ENCODE results near the gene HCLS1.

The HCLS1 gene

DNA sequence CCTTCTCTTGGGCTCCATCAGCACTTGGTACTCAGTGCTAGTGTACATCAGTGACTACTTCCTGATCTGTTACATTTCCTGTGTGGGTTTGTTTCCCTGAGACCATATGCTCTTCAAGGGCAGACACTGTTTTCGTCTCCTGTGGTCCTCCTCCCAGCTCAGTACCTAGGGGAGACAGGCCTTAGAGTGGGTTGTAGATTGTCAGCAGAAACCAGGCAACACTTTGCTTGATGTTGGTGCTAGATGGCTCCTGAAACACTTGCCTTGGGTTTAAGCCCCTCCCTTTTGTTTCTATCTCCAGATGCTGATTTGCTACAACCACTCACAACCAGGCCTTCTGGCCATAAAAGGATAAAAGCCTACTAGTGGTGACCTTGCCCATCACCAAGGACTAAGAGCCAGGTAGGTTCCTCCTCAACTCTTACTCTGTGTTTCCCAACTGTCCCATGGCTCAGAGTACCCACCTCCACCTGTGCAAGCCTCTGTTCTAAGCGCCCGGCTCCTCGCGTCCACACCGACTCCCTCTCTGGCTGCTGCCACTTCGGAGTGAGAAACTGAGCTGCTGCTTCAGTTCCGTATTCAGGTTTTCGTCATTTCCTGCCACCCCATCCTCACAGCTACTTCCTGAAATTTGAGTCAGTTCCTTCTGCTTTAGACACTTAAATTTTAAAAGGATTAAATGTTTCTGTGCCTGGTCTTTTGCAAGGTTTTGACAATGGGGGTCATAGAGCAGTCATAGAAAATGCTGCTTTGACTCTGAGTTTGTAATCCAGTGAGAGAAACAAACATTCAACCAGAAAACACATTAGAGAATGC, at the start of gene HCLS1:
Gene HCLS1 (minus strand): TSS at position 548 of the 816 bp plus-strand sequence. CDS start 2,556 bp downstream, outside the sequence.
- H2AFZ ChIP-seq (ENCODE audit: low read length, unreplicated experiment), result no peak within 1 kb of the TSS
- peaks cover 19% of the 10 kb centered on the region; the same call in 1 of the 2 replicates for H3K36me3 ChIP-seq (ENCODE audit: insufficient read depth, low read length)
- no peak within 1 kb of the TSS for H3K4me3 ChIP-seq (ENCODE audit: low read depth, low read length)
- no peaks in the 10 kb centered on the region for H3K27me3 ChIP-seq (ENCODE audit: insufficient read depth, low read length)
- no peak within 1 kb of the TSS for H3K27ac ChIP-seq (ENCODE audit: low read depth, low read length)
- H3K79me2 ChIP-seq (ENCODE audit: control insufficient read depth, insufficient read depth, low read length, unreplicated experiment), result no peaks in the 10 kb centered on the region
- peaks cover 6% of the 10 kb centered on the region for H3K4me1 ChIP-seq (ENCODE audit: control insufficient read depth, insufficient read depth, low read length, unreplicated experiment)

DNA sequence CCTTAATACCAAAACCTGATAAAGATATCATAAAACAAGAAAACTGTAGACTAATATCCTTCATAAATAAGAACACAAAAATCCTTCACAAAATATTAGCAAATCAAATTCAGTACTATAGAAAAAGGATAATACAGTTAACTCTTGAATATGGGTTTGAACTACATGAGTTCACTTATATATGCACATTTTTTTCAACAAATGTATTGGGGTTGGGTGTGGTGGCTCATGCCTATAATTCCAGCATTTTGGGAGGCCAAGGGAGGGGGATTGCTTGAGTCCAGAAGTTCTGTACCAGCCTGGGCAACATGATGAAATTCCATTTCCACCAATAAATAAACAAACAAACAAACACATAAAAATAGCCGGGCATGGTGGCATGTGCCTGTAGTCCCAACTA, 49.6 kb upstream of the HCLS1 start:
- H3K27me3 ChIP-seq (ENCODE audit: insufficient read depth, low read length), result no peaks in the 10 kb centered on the region
- H3K79me2 ChIP-seq (ENCODE audit: control insufficient read depth, insufficient read depth, low read length, unreplicated experiment), result no peaks in the 10 kb centered on the region
- H3K27ac ChIP-seq (ENCODE audit: low read depth, low read length), result no peak overlapping the region
- no peak overlapping the region for H3K4me3 ChIP-seq (ENCODE audit: low read depth, low read length)
- H3K4me1 ChIP-seq (ENCODE audit: control insufficient read depth, insufficient read depth, low read length, unreplicated experiment), result peaks cover 4% of the 10 kb centered on the region
- peaks cover 27% of the 10 kb centered on the region for H3K36me3 ChIP-seq (ENCODE audit: insufficient read depth, low read length)
- H2AFZ ChIP-seq (ENCODE audit: low read length, unreplicated experiment), result no peak overlapping the region

- no peak overlapping the region for H3K27ac ChIP-seq (ENCODE audit: low read depth, low read length)
- H3K27me3 ChIP-seq (ENCODE audit: insufficient read depth, low read length), result no peaks in the 10 kb centered on the region
- peaks cover 25% of the 10 kb centered on the region for H3K36me3 ChIP-seq (ENCODE audit: insufficient read depth, low read length)
- H3K4me3 ChIP-seq (ENCODE audit: low read depth, low read length), result no peak overlapping the region
- no peak overlapping the region for H2AFZ ChIP-seq (ENCODE audit: low read length, unreplicated experiment)
- H3K4me1 ChIP-seq (ENCODE audit: control insufficient read depth, insufficient read depth, low read length, unreplicated experiment), result no peaks in the 10 kb centered on the region
- H3K79me2 ChIP-seq (ENCODE audit: control insufficient read depth, insufficient read depth, low read length, unreplicated experiment), result no peaks in the 10 kb centered on the region
Observed at GRCh38 chr3:121707531-121708273, 47.0 kb upstream of the HCLS1 start.

GRCh38 chr3:121705541-121705940, 44.8 kb upstream of the HCLS1 start:
- Histone ChIP-seq H2AFZ (ENCODE audit: low read length, unreplicated experiment) (no peak overlapping the region), H3K27me3 (ENCODE audit: insufficient read depth, low read length) (no peaks in the 10 kb centered on the region), H3K36me3 (ENCODE audit: insufficient read depth, low read length) (peaks cover 34% of the 10 kb centered on the region), H3K4me1 (ENCODE audit: control insufficient read depth, insufficient read depth, low read length, unreplicated experiment) (no peaks in the 10 kb centered on the region), H3K79me2 (ENCODE audit: control insufficient read depth, insufficient read depth, low read length, unreplicated experiment) (no peaks in the 10 kb centered on the region), H3K4me3 (ENCODE audit: low read depth, low read length) (no peak overlapping the region), H3K27ac (ENCODE audit: low read depth, low read length) (no peak overlapping the region)

GRCh38 chr3:121703973-121704372, 43.3 kb upstream of the HCLS1 start:
- Histone ChIP-seq H3K4me1 (ENCODE audit: control insufficient read depth, insufficient read depth, low read length, unreplicated experiment) (no peaks in the 10 kb centered on the region), H3K36me3 (ENCODE audit: insufficient read depth, low read length) (peaks cover 37% of the 10 kb centered on the region), H3K79me2 (ENCODE audit: control insufficient read depth, insufficient read depth, low read length, unreplicated experiment) (no peaks in the 10 kb centered on the region), H2AFZ (ENCODE audit: low read length, unreplicated experiment) (no peak overlapping the region), H3K4me3 (ENCODE audit: low read depth, low read length) (no peak overlapping the region), H3K27me3 (ENCODE audit: insufficient read depth, low read length) (no peaks in the 10 kb centered on the region), H3K27ac (ENCODE audit: low read depth, low read length) (no peak overlapping the region)

DNA sequence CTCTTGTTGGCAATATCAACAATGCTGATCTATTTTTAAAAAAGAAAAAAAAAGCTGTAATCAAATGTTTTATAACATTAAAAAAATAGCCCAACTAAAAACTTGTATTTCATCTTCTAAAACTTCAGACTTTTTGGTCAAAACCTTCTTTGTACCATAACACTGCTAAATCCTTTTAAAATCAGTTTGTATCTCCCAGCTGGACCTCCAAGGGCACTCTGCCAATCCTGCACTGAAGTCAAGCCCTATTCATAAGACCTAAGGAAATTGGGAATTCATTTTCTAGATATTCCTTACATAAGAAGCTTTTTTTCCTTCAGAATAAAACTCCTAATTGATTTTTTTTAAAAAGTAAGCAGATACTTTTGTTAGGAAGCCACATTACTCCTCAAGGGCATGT, 38.2 kb upstream of the HCLS1 start:
- H3K27me3 ChIP-seq (ENCODE audit: insufficient read depth, low read length), result no peaks in the 10 kb centered on the region
- no peak overlapping the region for H3K4me3 ChIP-seq (ENCODE audit: low read depth, low read length)
- H3K4me1 ChIP-seq (ENCODE audit: control insufficient read depth, insufficient read depth, low read length, unreplicated experiment), result no peaks in the 10 kb centered on the region
- H3K79me2 ChIP-seq (ENCODE audit: control insufficient read depth, insufficient read depth, low read length, unreplicated experiment), result no peaks in the 10 kb centered on the region
- peaks cover 38% of the 10 kb centered on the region for H3K36me3 ChIP-seq (ENCODE audit: insufficient read depth, low read length)
- no peak overlapping the region for H2AFZ ChIP-seq (ENCODE audit: low read length, unreplicated experiment)
- H3K27ac ChIP-seq (ENCODE audit: low read depth, low read length), result no peak overlapping the region

DNA sequence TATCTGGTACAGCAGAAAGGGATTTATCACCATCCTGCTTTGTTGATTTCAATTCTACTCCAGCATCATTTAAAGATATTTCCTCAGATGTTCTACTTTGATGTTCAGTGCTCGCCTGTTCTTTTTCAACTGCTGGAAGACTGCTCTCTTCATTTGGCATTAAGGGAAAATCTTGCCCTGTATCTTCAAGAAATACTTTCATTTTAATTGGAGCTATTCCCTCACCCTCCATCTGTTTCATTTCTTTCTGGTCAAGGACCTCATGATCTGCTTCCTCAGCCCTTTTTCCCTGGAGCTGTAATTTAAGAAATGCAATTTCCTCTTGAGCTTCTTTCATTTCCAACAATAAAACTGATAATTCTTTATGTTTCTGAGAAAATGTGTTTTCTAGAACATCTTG, 37.8 kb upstream of the HCLS1 start:
- H3K27me3 ChIP-seq (ENCODE audit: insufficient read depth, low read length), result no peaks in the 10 kb centered on the region
- no peaks in the 10 kb centered on the region for H3K79me2 ChIP-seq (ENCODE audit: control insufficient read depth, insufficient read depth, low read length, unreplicated experiment)
- H3K4me3 ChIP-seq (ENCODE audit: low read depth, low read length), result no peak overlapping the region
- H3K4me1 ChIP-seq (ENCODE audit: control insufficient read depth, insufficient read depth, low read length, unreplicated experiment), result no peaks in the 10 kb centered on the region
- no peak overlapping the region for H2AFZ ChIP-seq (ENCODE audit: low read length, unreplicated experiment)
- H3K36me3 ChIP-seq (ENCODE audit: insufficient read depth, low read length), result peaks cover 34% of the 10 kb centered on the region
- H3K27ac ChIP-seq (ENCODE audit: low read depth, low read length), result no peak overlapping the region

GRCh38 chr3:121696186-121696585, 35.5 kb upstream of the HCLS1 start:
- H3K27me3 ChIP-seq (ENCODE audit: insufficient read depth, low read length), result no peaks in the 10 kb centered on the region
- H2AFZ ChIP-seq (ENCODE audit: low read length, unreplicated experiment), result no peak overlapping the region
- no peaks in the 10 kb centered on the region for H3K4me1 ChIP-seq (ENCODE audit: control insufficient read depth, insufficient read depth, low read length, unreplicated experiment)
- H3K36me3 ChIP-seq (ENCODE audit: insufficient read depth, low read length), result peaks cover 37% of the 10 kb centered on the region
- H3K27ac ChIP-seq (ENCODE audit: low read depth, low read length), result no peak overlapping the region
- no peak overlapping the region for H3K4me3 ChIP-seq (ENCODE audit: low read depth, low read length)
- H3K79me2 ChIP-seq (ENCODE audit: control insufficient read depth, insufficient read depth, low read length, unreplicated experiment), result no peaks in the 10 kb centered on the region

DNA sequence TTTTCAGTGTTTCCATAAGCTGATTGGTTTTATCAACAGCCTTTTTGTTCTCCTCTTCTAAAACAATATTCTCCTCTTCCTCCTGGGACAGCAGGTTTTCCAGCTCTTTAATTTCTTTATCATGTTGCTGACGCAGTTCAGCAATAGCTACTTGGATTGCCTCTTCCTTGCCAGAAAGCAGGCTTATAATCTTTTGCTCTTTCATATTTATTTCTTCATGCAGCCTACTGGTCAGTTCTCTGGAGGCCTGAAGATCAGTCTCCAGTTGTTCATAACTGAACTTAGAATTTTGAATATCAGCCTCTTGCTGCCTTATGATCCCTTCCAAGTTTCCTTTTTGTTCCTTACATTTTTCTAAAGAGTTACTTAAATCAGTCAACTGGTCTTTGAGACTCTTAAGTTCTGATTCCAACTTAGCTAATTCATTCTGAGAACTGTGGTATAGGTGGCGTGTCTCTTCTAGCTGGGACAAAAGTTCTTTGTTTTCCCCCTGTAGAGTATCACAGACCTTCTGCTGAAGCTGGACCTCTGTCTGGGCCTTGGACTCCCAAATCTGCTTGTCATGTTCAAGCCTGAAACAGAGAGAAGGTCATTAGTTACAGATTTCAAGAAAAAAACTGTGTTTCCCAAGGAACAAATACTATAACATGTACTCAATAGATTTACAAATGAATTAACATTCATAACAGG, 31.5 kb upstream of the HCLS1 start:
- H3K27ac ChIP-seq (ENCODE audit: low read depth, low read length), result no peak overlapping the region
- no peaks in the 10 kb centered on the region for H3K4me1 ChIP-seq (ENCODE audit: control insufficient read depth, insufficient read depth, low read length, unreplicated experiment)
- no peak overlapping the region for H2AFZ ChIP-seq (ENCODE audit: low read length, unreplicated experiment)
- peaks cover 35% of the 10 kb centered on the region for H3K36me3 ChIP-seq (ENCODE audit: insufficient read depth, low read length)
- H3K27me3 ChIP-seq (ENCODE audit: insufficient read depth, low read length), result no peaks in the 10 kb centered on the region
- H3K79me2 ChIP-seq (ENCODE audit: control insufficient read depth, insufficient read depth, low read length, unreplicated experiment), result no peaks in the 10 kb centered on the region
- H3K4me3 ChIP-seq (ENCODE audit: low read depth, low read length), result no peak overlapping the region

DNA sequence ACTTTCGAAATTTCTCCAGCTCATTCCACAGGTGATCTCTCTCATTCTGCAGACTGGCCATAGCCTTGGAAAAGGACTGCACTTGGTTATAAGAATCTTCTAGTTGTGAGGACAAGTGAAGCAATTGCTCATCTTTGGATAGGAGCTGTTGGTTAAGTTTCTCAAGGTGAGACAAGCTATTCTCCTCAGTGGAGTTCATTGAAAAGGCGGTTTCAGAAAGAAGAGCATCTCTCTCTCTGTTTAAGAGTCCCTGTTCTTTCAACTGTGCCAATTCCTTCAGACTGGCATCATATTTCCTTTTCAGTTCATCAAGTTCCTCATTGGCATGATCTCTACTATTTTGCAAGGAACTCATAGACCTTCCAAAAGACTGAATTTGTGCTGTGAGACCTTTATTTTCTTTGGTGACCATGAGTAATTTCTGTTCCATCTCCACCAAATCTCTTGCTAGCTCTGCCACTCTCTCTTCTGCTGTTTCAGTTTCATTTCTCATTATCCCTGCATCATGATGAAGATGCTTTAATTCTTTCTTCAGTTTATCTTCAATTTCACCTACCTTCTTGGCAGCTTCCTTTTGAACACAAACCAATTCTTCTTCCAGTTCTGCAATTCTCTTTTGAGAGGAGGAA, 30.2 kb upstream of the HCLS1 start:
- Histone ChIP-seq H3K4me3 (ENCODE audit: low read depth, low read length) (no peak overlapping the region), H3K4me1 (ENCODE audit: control insufficient read depth, insufficient read depth, low read length, unreplicated experiment) (no peaks in the 10 kb centered on the region), H3K79me2 (ENCODE audit: control insufficient read depth, insufficient read depth, low read length, unreplicated experiment) (no peaks in the 10 kb centered on the region), H2AFZ (ENCODE audit: low read length, unreplicated experiment) (no peak overlapping the region), H3K27ac (ENCODE audit: low read depth, low read length) (no peak overlapping the region), H3K36me3 (ENCODE audit: insufficient read depth, low read length) (peaks cover 46% of the 10 kb centered on the region), H3K27me3 (ENCODE audit: insufficient read depth, low read length) (no peaks in the 10 kb centered on the region)

All from ACC112 (cell line).